Loucy (cell line): Measurements from ENCODE around the gene OTUB2.

Experiments
- EZH2phosphoT487 ChIP-seq: fragments of 200-600 bp; IDR thresholded peaks from 2 replicates; pipeline ENCODE4 v1.6.1; 2018; ENCODE audit warnings: antibody characterized with exemption, mild to moderate bottlenecking, moderate library complexity, borderline replicate concordance
- TF ChIP-seq, protein P1 (sequence below): fragments of 200-600 bp; sonication (generic); conservative IDR thresholded peaks from 2 replicates; pipeline ENCODE4 v1.5.1; 2014; ENCODE audit warnings: mild to moderate bottlenecking, antibody characterized with exemption, low read length

DNA sequence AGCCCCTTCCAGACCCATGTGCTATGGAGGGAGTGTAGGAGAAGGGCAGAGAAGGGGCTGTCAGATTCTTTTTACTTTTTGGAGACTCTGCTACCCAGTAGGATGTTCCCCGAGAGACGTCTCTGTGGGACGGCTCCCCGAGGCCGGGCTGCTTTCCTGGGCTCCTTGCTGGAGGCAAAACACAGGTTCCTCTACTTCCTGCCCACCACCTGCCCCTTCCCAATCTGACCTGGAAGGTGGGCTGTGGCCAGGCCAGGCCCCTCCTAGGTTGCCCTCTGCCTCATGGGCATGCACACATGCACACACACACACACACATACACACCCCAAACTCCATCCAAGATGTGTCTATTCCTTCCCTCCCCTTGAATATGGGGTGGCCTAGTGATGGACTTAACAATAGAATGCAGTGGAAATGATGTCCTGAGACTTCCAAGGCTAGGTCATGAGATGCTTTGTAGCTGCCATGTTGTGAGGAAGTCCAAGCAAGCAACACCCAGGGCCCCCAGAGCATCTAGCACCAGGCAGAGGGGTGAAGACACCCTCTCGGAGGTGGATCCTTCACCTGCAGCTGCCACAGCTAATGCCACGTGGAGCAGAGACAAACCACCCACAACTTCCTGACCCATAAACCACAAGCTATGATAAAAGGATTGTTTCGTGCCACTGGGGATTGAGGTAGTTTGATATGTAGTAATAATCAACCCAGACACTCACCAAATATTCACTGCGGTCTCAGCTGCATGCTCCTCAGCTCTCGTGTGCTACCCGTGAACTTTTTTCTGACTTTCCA lies 48.2 kb upstream of the OTUB2 start:
- TF ChIP-seq EZH2phosphoT487 = no peak
- TF ChIP-seq, protein P1, sequence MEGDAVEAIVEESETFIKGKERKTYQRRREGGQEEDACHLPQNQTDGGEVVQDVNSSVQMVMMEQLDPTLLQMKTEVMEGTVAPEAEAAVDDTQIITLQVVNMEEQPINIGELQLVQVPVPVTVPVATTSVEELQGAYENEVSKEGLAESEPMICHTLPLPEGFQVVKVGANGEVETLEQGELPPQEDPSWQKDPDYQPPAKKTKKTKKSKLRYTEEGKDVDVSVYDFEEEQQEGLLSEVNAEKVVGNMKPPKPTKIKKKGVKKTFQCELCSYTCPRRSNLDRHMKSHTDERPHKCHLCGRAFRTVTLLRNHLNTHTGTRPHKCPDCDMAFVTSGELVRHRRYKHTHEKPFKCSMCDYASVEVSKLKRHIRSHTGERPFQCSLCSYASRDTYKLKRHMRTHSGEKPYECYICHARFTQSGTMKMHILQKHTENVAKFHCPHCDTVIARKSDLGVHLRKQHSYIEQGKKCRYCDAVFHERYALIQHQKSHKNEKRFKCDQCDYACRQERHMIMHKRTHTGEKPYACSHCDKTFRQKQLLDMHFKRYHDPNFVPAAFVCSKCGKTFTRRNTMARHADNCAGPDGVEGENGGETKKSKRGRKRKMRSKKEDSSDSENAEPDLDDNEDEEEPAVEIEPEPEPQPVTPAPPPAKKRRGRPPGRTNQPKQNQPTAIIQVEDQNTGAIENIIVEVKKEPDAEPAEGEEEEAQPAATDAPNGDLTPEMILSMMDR = no peak
